K562 (cell line): ENCODE data around the gene SPANXN3. TPM values are rescaled to one million over a fixed set of nuclear protein-coding genes. Genes with fewer than 3 reads are reported as not detected.
"Not testable (repeated sequence)": the region's sequence is repeated elsewhere in the genome, so short reads cannot be mapped to it uniquely, and the experiment has no call there.

Experiments
- ATAC-seq: fragments of 200-7000 bp; cut with Tn5 transposase; 3 replicates; pipeline ENCODE4 v1.9.1; 2020; ENCODE audit warnings: moderate library complexity
- BruUV-seq: library from RNA; stranded (reverse); fragments of 400-500 nt; replicated peaks from 2 replicates; lab custom pipeline; 2021; lab: Mats Ljungman, UMichigan
- CTCF ChIA-PET: fragments of 300-600 bp; formaldehyde crosslinking; extraction: SDS; loops from one replicate; lab custom pipeline; 2021; ENCODE audit warnings: low intra/inter-chr PET ratio; lab: Yijun Ruan, JAX
- POLR2A ChIA-PET: fragments of 300-600, 350-650 bp; sonication (Branson Sonifier 250); formaldehyde crosslinking; extraction: SDS; loops from one replicate; lab custom pipeline; 2021; ENCODE audit warnings: antibody characterized with exemption, inconsistent platforms; lab: Yijun Ruan, JAX
- DNase-seq, 4 experiments: peaks; one replicate each; pipeline versions ENCODE4 v3.0.0 to v3.0.0-alpha.2; 2011 to 2018; ENCODE audit warnings: low spot score in 3 of 4, mixed read lengths in 3 of 4; ENCODE audit errors: extremely low read depth in 1 of 4
- FAIRE-seq: peaks from 2 replicates; lab custom pipeline; 2011; peaks lifted over from hg19 to GRCh38; lab: Jason Lieb, UNC
- H2AFZ ChIP-seq: 2 replicates; pipeline ENCODE4 v1.6.0; 2011; ENCODE audit warnings: low read depth, low read length, control low read depth, inconsistent platforms
- H3K27ac ChIP-seq: fragments of 200-600 bp; 3 replicates; pipeline ENCODE4 v1.8.0; 2011; ENCODE audit warnings: low read depth, mild to moderate bottlenecking, control low read depth, inconsistent platforms, low read length, moderate library complexity, mixed read lengths; ENCODE audit errors: extremely low read depth
- H3K27me3 ChIP-seq, 2 experiments: fragments of 300-600 bp in 1 of 2; 2 replicates in 1 of 2; 3 replicates in 1 of 2; pipeline versions ENCODE4 v1.6.0 to v1.8.0; 2011; ENCODE audit warnings: inconsistent platforms in 2 of 2, low read length in 2 of 2, mild to moderate bottlenecking in 1 of 2, mixed read lengths in 1 of 2, moderate library complexity in 1 of 2; ENCODE audit not compliant: control insufficient read depth in 2 of 2, insufficient read depth in 2 of 2
- H3K36me3 ChIP-seq: fragments of 300-600 bp; 3 replicates; pipeline ENCODE4 v1.8.0; 2011; ENCODE audit warnings: mild to moderate bottlenecking, low read length, inconsistent platforms; ENCODE audit not compliant: control insufficient read depth, insufficient read depth
- H3K4me1 ChIP-seq, 2 experiments: fragments of 200-600 bp in 1 of 2; replicated peaks in 1 of 2; 2 replicates in 1 of 2; 3 replicates in 1 of 2; pipeline versions ENCODE4 v1.5.1 to v1.8.0; 2011; ENCODE audit warnings: inconsistent platforms in 2 of 2, low read length in 2 of 2, mild to moderate bottlenecking in 1 of 2, mixed read lengths in 1 of 2, moderate library complexity in 1 of 2; ENCODE audit not compliant: control insufficient read depth in 2 of 2, insufficient read depth in 2 of 2
- H3K4me2 ChIP-seq: 2 replicates; pipeline ENCODE4 v1.6.1; 2011; ENCODE audit warnings: low read length, control low read depth, inconsistent platforms, mixed read lengths; ENCODE audit not compliant: insufficient read depth
- H3K4me3 ChIP-seq: fragments of 200-600 bp; sonication (generic), shearing (Covaris generic); 2 replicates; pipeline ENCODE4 v1.5.1; 2016; ENCODE audit warnings: control low read depth, inconsistent platforms
- H3K79me2 ChIP-seq: fragments of 200-600 bp; 3 replicates; pipeline ENCODE4 v1.8.0; 2011; ENCODE audit warnings: low read length, inconsistent platforms; ENCODE audit not compliant: control insufficient read depth, insufficient read depth
- H3K9ac ChIP-seq, 2 experiments: 2 replicates each; pipeline versions ENCODE4 v1.6.0 to v1.6.1; 2011; ENCODE audit warnings: low read depth in 2 of 2, low read length in 2 of 2, control low read depth in 1 of 2, inconsistent platforms in 1 of 2, mild to moderate bottlenecking in 1 of 2, mixed read lengths in 1 of 2; ENCODE audit not compliant: insufficient read depth in 1 of 2
- H3K9me1 ChIP-seq: one replicate; pipeline ENCODE4 v1.6.0; 2011; ENCODE audit warnings: inconsistent platforms, mild to moderate bottlenecking, low read length, moderate library complexity; ENCODE audit not compliant: control insufficient read depth, insufficient read depth
- H3K9me3 ChIP-seq: replicated peaks from 2 replicates; pipeline ENCODE4 v1.5.1; 2011; ENCODE audit warnings: low read depth, low read length, inconsistent platforms; ENCODE audit not compliant: control insufficient read depth, insufficient read depth
- H4K20me1 ChIP-seq: replicated peaks from 2 replicates; pipeline ENCODE4 v1.6.1; 2011; ENCODE audit warnings: low read length, inconsistent platforms, mixed read lengths; ENCODE audit not compliant: control insufficient read depth, insufficient read depth
- SREBF2 ChIP-seq: sonication (generic); formaldehyde crosslinking; IDR thresholded peaks from 2 replicates; pipeline ENCODE4 v1.4.0; 2020; ENCODE audit warnings: mild to moderate bottlenecking, missing genetic modification reagents
- WGBS: fragments of 100-300 bp; shearing (Covaris generic); methylation state at CpG from one replicate; pipeline ENCODE4 v1.1.6; 2016; ENCODE audit warnings: low coverage, mixed read lengths; ENCODE audit not compliant: insufficient coverage; ENCODE audit errors: missing lambda C conversion rate; 5-methylcytosine and 5-hydroxymethylcytosine counted together
- in situ Hi-C: fragments of 300-500 bp; cut with MboI; formaldehyde crosslinking; loops from 4 replicates; pipeline ENCODE4 v1.15.0; 2018; ENCODE audit warnings: inconsistent platforms, mixed read lengths
- intact Hi-C: fragments of 100-400 bp; cut with micrococcal nuclease; formaldehyde crosslinking; loops from 2 replicates; pipeline ENCODE4 v1.14.2; 2022
- polyA plus RNA-seq, 8 experiments: library from polyadenylated mRNA; depleted of rRNA in 4 of 8; stranded (reverse) in 5 of 8; unstranded in 3 of 8; fragments of >200 nt; fragmentation: Nextera tagmentation in 2 of 8; fragmentation: Illumina TruSeq in 1 of 8; extraction: Ambion mirVana in 2 of 8; extraction: Trizol in 1 of 8; gene quantifications; 2 replicates each; pipeline versions ENCODE4 v1.2.1 to v1.2.3, GENCODE V29; 2011 to 2014; ENCODE audit warnings: inconsistent platforms in 1 of 8, missing spikeins in 1 of 8
- total RNA-seq, 7 experiments: library from RNA; depleted of rRNA in 6 of 7; stranded (reverse); fragments of >200 nt in 6 of 7; fragmentation: Illumina TruSeq in 2 of 7; extraction: Trizol in 2 of 7; gene quantifications; 2 replicates each; pipeline versions ENCODE4 v1.2.1 to v1.2.3, GENCODE V29; 2011 to 2021; ENCODE audit warnings: low replicate concordance in 1 of 7
- TF ChIP-seq, protein P1 (sequence below): fragments of 250-450 bp; sonication (Bioruptor Pico); IDR thresholded peaks from 2 replicates; pipeline ENCODE4 v1.4.0; 2020; ENCODE audit warnings: mild to moderate bottlenecking, moderate library complexity, borderline replicate concordance

Gene SPANXN3
- total and polyA plus RNA-seq, 9 of the 15 experiments (the other 6 are each of a cell fraction or from before 2014, with no cell fraction given), result not detected

DNA sequence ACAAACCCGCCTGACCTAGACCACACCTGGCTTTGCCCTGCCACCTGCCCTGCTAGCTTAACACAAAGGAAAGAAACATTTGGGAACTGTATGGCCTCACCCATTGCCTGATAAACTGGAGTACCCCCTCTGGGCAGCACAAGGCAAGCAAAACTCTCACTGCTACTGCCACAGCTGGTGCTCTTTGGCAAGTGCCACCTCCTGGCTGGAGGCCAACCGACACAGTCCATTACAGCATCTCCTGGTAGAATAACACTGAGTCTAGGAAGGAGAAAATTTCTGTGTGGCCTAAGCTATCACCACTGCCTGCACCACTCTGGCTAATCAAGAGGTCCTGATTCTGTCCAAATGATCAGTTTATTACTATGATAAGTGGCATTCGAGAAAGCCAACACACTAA, 18.9 kb upstream of the SPANXN3 start (continued):
- TF ChIP-seq, protein P1, sequence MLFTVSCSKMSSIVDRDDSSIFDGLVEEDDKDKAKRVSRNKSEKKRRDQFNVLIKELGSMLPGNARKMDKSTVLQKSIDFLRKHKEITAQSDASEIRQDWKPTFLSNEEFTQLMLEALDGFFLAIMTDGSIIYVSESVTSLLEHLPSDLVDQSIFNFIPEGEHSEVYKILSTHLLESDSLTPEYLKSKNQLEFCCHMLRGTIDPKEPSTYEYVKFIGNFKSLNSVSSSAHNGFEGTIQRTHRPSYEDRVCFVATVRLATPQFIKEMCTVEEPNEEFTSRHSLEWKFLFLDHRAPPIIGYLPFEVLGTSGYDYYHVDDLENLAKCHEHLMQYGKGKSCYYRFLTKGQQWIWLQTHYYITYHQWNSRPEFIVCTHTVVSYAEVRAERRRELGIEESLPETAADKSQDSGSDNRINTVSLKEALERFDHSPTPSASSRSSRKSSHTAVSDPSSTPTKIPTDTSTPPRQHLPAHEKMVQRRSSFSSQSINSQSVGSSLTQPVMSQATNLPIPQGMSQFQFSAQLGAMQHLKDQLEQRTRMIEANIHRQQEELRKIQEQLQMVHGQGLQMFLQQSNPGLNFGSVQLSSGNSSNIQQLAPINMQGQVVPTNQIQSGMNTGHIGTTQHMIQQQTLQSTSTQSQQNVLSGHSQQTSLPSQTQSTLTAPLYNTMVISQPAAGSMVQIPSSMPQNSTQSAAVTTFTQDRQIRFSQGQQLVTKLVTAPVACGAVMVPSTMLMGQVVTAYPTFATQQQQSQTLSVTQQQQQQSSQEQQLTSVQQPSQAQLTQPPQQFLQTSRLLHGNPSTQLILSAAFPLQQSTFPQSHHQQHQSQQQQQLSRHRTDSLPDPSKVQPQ, result no peak
- TF ChIP-seq SREBF2 (CRISPR knock-in tag), result no peak

GRCh38 chrX:143502196-143502595, 15.1 kb downstream of the SPANXN3 start:
- H2AFZ ChIP-seq, CTCF ChIA-PET, H3K79me2 ChIP-seq, BruUV-seq, H3K4me2 ChIP-seq, H3K9ac ChIP-seq, DNase-seq, H3K36me3 ChIP-seq, H3K4me3 ChIP-seq, H3K4me1 ChIP-seq, intact Hi-C loops, ATAC-seq, H3K9me3 ChIP-seq, FAIRE-seq, POLR2A ChIA-PET, H4K20me1 ChIP-seq, H3K27me3 ChIP-seq, in situ Hi-C loops, H3K27ac ChIP-seq, H3K9me1 ChIP-seq: not testable (repeated sequence)
- WGBS, result 0% methylated on average over 3 of the region's 6 CpGs
